H1 (cell line): Measurements from ENCODE around the gene UBP1. TPM values are rescaled to one million over a fixed set of nuclear protein-coding genes. Genes with fewer than 3 reads are reported as not detected.
A peak's percentile ranks its signal among the peaks of the same experiment; 100 is the strongest.
"Not testable (repeated sequence)": the region's sequence is repeated elsewhere in the genome, so short reads cannot be mapped to it uniquely, and the experiment has no call there.

Experiments
- CTCF ChIA-PET: fragments of 300-600 bp; sonication (Branson Sonifier 250); formaldehyde crosslinking; loops from one replicate; lab custom pipeline; 2021; ENCODE audit not compliant: partially characterized antibody; lab: Charles Lee
- POLR2A ChIA-PET: fragments of 300-600 bp; sonication (Branson Sonifier 250); formaldehyde crosslinking; loops from one replicate; lab custom pipeline; 2021; ENCODE audit warnings: inconsistent platforms; ENCODE audit not compliant: partially characterized antibody; lab: Charles Lee
- DNase-seq, 2 experiments: peaks; one replicate each; pipeline versions ENCODE4 v3.0.0 to v3.0.0-alpha.2; 2010 to 2022; ENCODE audit warnings: low spot score in 2 of 2, low read depth in 1 of 2, mixed read lengths in 1 of 2
- FAIRE-seq: peaks from 2 replicates; lab custom pipeline; 2011; peaks lifted over from hg19 to GRCh38; lab: Jason Lieb, UNC
- H2AFZ ChIP-seq: 2 replicates; pipeline ENCODE4 v1.8.1; 2012; ENCODE audit warnings: low read length, inconsistent platforms
- H2AK5ac ChIP-seq: 2 replicates; pipeline ENCODE4 v1.6.1; 2013; ENCODE audit warnings: low read depth, low read length
- H2BK120ac ChIP-seq: replicated peaks from 2 replicates; pipeline ENCODE3; 2013; ENCODE audit warnings: low read depth, low read length, inconsistent platforms
- H2BK12ac ChIP-seq: 2 replicates; pipeline ENCODE4 v1.6.1; 2013; ENCODE audit warnings: low read depth, low read length
- H2BK15ac ChIP-seq: 2 replicates; pipeline ENCODE4 v1.6.1; 2013; ENCODE audit warnings: low read length
- H2BK20ac ChIP-seq: 2 replicates; pipeline ENCODE4 v1.6.1; 2013; ENCODE audit warnings: low read length
- H2BK5ac ChIP-seq: 2 replicates; pipeline ENCODE4 v1.6.1; 2013; ENCODE audit warnings: low read depth, low read length
- H3K14ac ChIP-seq: 2 replicates; pipeline ENCODE4 v1.6.1; 2013; ENCODE audit warnings: inconsistent platforms; ENCODE audit not compliant: insufficient read length
- H3K18ac ChIP-seq: 2 replicates; pipeline ENCODE4 v1.6.1; 2013; ENCODE audit warnings: low read length; ENCODE audit errors: extremely low read depth
- H3K23ac ChIP-seq: 2 replicates; pipeline ENCODE4 v1.6.1; 2013; ENCODE audit warnings: inconsistent platforms; ENCODE audit not compliant: insufficient read length
- H3K23me2 ChIP-seq: 2 replicates; pipeline ENCODE4 v1.6.1; 2013; ENCODE audit warnings: low read depth, low read length
- H3K27ac ChIP-seq: 2 replicates; pipeline ENCODE4 v1.6.1; 2011; ENCODE audit warnings: low read depth, low read length, inconsistent platforms
- H3K27me3 ChIP-seq, 4 experiments: replicated peaks in 1 of 4; 1 replicate in 1 of 4; 2 replicates in 3 of 4; pipeline versions ENCODE4 v1.6.1 to v1.8.1; 2011 to 2013; ENCODE audit warnings: low read length in 3 of 4, mild to moderate bottlenecking in 3 of 4, inconsistent platforms in 2 of 4, mixed read lengths in 2 of 4, moderate library complexity in 1 of 4; ENCODE audit not compliant: control insufficient read depth in 3 of 4, insufficient read depth in 3 of 4; ENCODE audit errors: extremely low read depth in 1 of 4
- H3K36me3 ChIP-seq, 4 experiments: 2 replicates each; pipeline versions ENCODE4 v1.6.1 to v1.8.1; 2011 to 2013; ENCODE audit warnings: mild to moderate bottlenecking in 4 of 4, low read length in 3 of 4, moderate library complexity in 2 of 4, control low read depth in 1 of 4, inconsistent platforms in 1 of 4; ENCODE audit not compliant: insufficient read depth in 4 of 4, control insufficient read depth in 2 of 4
- H3K4ac ChIP-seq: replicated peaks from 2 replicates; pipeline ENCODE3; 2013; ENCODE audit warnings: low read length, low read depth, mixed read lengths, inconsistent platforms; ENCODE audit not compliant: insufficient read length
- H3K4me1 ChIP-seq, 4 experiments: replicated peaks in 1 of 4; 1 replicate in 1 of 4; 2 replicates in 3 of 4; pipeline versions ENCODE4 v1.6.1 to v1.8.1; 2011 to 2013; ENCODE audit warnings: low read length in 3 of 4, inconsistent platforms in 2 of 4, mixed read lengths in 1 of 4; ENCODE audit not compliant: insufficient read depth in 4 of 4, control insufficient read depth in 3 of 4
- H3K4me2 ChIP-seq, 2 experiments: 2 replicates each; pipeline versions ENCODE4 v1.6.1 to v1.8.1; 2011 to 2013; ENCODE audit warnings: low read depth in 2 of 2, low read length in 2 of 2, control low read depth in 1 of 2, inconsistent platforms in 1 of 2, mild to moderate bottlenecking in 1 of 2; ENCODE audit not compliant: insufficient read depth in 1 of 2
- H3K4me3 ChIP-seq, 4 experiments: fragments of 200-600, 300-600 bp in 1 of 4; sonication (generic), shearing (Covaris generic), sonication (Bioruptor Twin) in 1 of 4; 2 replicates each; pipeline versions ENCODE4 v1.5.1 to v1.8.1; 2011 to 2016; ENCODE audit warnings: low read length in 4 of 4, low read depth in 3 of 4, control low read depth in 2 of 4, inconsistent platforms in 2 of 4, mild to moderate bottlenecking in 2 of 4, mixed read lengths in 1 of 4, moderate library complexity in 1 of 4; ENCODE audit not compliant: insufficient read depth in 2 of 4; ENCODE audit errors: extremely low read depth in 1 of 4
- H3K56ac ChIP-seq: replicated peaks from 2 replicates; pipeline ENCODE3; 2013; ENCODE audit warnings: low read depth, mild to moderate bottlenecking, mixed read lengths, low read length, inconsistent platforms; ENCODE audit not compliant: insufficient read length
- H3K79me1 ChIP-seq: 2 replicates; pipeline ENCODE4 v1.6.1; 2013; ENCODE audit warnings: low read depth, low read length, control low read depth
- H3K79me2 ChIP-seq, 2 experiments: 2 replicates each; pipeline versions ENCODE4 v1.6.1 to v1.8.1; 2012 to 2013; ENCODE audit warnings: low read length in 2 of 2, mild to moderate bottlenecking in 2 of 2, inconsistent platforms in 1 of 2; ENCODE audit not compliant: insufficient read depth in 2 of 2, control insufficient read depth in 1 of 2
- H3K9ac ChIP-seq, 4 experiments: replicated peaks in 1 of 4; 1 replicate in 1 of 4; 2 replicates in 3 of 4; pipeline versions ENCODE4 v1.6.1 to v1.8.1; 2011 to 2013; ENCODE audit warnings: low read depth in 3 of 4, low read length in 3 of 4, control low read depth in 2 of 4, mild to moderate bottlenecking in 2 of 4, moderate library complexity in 2 of 4, inconsistent platforms in 1 of 4; ENCODE audit errors: extremely low read depth in 1 of 4
- H3K9me3 ChIP-seq, 2 experiments: 2 replicates each; pipeline versions ENCODE4 v1.6.1 to v1.8.1; 2012 to 2013; ENCODE audit warnings: mild to moderate bottlenecking in 2 of 2, moderate library complexity in 2 of 2, control low read depth in 1 of 2, inconsistent platforms in 1 of 2, low read depth in 1 of 2, low read length in 1 of 2, mixed read lengths in 1 of 2; ENCODE audit not compliant: insufficient read depth in 2 of 2
- H4K20me1 ChIP-seq, 2 experiments: replicated peaks in 1 of 2; 2 replicates each; pipeline versions ENCODE3 to v1.8.1; 2011 to 2013; ENCODE audit warnings: inconsistent platforms in 2 of 2, low read length in 2 of 2, mild to moderate bottlenecking in 1 of 2; ENCODE audit not compliant: insufficient read depth in 2 of 2, control insufficient read depth in 1 of 2
- H4K5ac ChIP-seq: 2 replicates; pipeline ENCODE4 v1.6.1; 2013; ENCODE audit warnings: low read length, low read depth, mixed read lengths, inconsistent platforms; ENCODE audit not compliant: insufficient read length
- H4K8ac ChIP-seq: 2 replicates; pipeline ENCODE4 v1.8.0; 2013; ENCODE audit warnings: mild to moderate bottlenecking, moderate library complexity, low read length, inconsistent platforms; ENCODE audit not compliant: insufficient read depth; ENCODE audit errors: extremely low read depth
- H4K91ac ChIP-seq: replicated peaks from 2 replicates; pipeline ENCODE3; 2013; ENCODE audit warnings: low read length, mixed read lengths, inconsistent platforms; ENCODE audit not compliant: insufficient read length
- FOSL1 ChIP-seq: IDR thresholded peaks from 2 replicates; pipeline ENCODE4 v1.6.1; 2011; ENCODE audit warnings: mild to moderate bottlenecking, low read depth, low read length, moderate library complexity; ENCODE audit not compliant: insufficient read depth
- WGBS, 2 experiments: shearing (Covaris generic) in 1 of 2; methylation state at CpG; one replicate each; pipeline versions ENCODE4 v1.1.6 to v1.1.7; 2013 to 2015; ENCODE audit warnings: low lambda C conversion rate in 2 of 2, mixed read lengths in 2 of 2, inconsistent platforms in 1 of 2, low coverage in 1 of 2, missing lambda C conversion rate in 1 of 2; ENCODE audit not compliant: insufficient replicate concordance in 2 of 2, insufficient coverage in 1 of 2, insufficient read length in 1 of 2; ENCODE audit errors: extremely low coverage in 1 of 2, missing lambda C conversion rate in 1 of 2; 5-methylcytosine and 5-hydroxymethylcytosine counted together
- polyA plus RNA-seq, 7 experiments: library from polyadenylated mRNA; depleted of rRNA in 3 of 7; stranded (reverse) in 5 of 7; unstranded in 2 of 7; fragments of >200 nt in 5 of 7; fragments of 200-250 nt in 2 of 7; gene quantifications; 1 replicate in 5 of 7; 2 replicates in 1 of 7; 4 replicates in 1 of 7; pipeline versions ENCODE4 v1.2.1 to v1.2.3, GENCODE V29; 2011 to 2013; ENCODE audit warnings: missing spikeins in 2 of 7, mixed read lengths in 2 of 7
- total RNA-seq: library from RNA; stranded (reverse); fragmentation: NEBNext Ultra II Directional; extraction: Animal tissue kit (Norgen Biotek cat#: 25700); gene quantifications from 2 replicates; pipeline ENCODE4 v1.2.1, GENCODE V29; 2021

UBP1 gene
- total and polyA plus RNA-seq, 2 of the 8 experiments (the other 6 are each of a cell fraction or from before 2014, with no cell fraction given), result 47.3 to 71.9 TPM

- H3K27ac ChIP-seq, H3K14ac ChIP-seq, H3K23me2 ChIP-seq, H3K18ac ChIP-seq, H3K27me3 ChIP-seq, H3K79me1 ChIP-seq, H2AK5ac ChIP-seq, H4K91ac ChIP-seq, H3K23ac ChIP-seq, H2AFZ ChIP-seq, H3K79me2 ChIP-seq, H3K56ac ChIP-seq, FAIRE-seq, H2BK12ac ChIP-seq, H2BK15ac ChIP-seq, H3K9ac ChIP-seq, H3K4me1 ChIP-seq, H4K20me1 ChIP-seq, H2BK120ac ChIP-seq, H3K36me3 ChIP-seq, POLR2A ChIA-PET, H4K5ac ChIP-seq, H2BK5ac ChIP-seq, H3K4ac ChIP-seq, H2BK20ac ChIP-seq, H4K8ac ChIP-seq, H3K9me3 ChIP-seq: not testable (repeated sequence)
- TF ChIP-seq FOSL1, result 0 out of 2 replicates have a peak, but pooled peaks have one; percentile 69
- WGBS, 2 experiments, result 16% methylated on average over 7 of the region's 7 CpGs; no CpG with 5 or more reads in 1 of the 2 experiments
- CTCF ChIA-PET, result interaction anchor here (0.6 kb wide), 1 partner anchor 334 kb away, joined by 6 read pairs; no protein-coding TSS in a partner anchor
- Histone ChIP-seq H3K4me2 (peak overlapping the region; percentile 87 to 89), H3K4me3 (peak overlapping the region; percentile 40 to 67 (median 50))
- peak in 1 of 2 experiments; percentile 58 for DNase-seq
Measured at GRCh38 chr3:33447256-33447625, 7.0 kb upstream of the UBP1 start.
